Thyroid gland (tissue), 4 donors: ENCODE measurements around the gene CCL27.

Experiments
- CTCF ChIP-seq, 6 experiments: fragments of 200-600 bp in 3 of 6; fragments of 450-650 bp in 3 of 6; sonication (generic) in 3 of 6; IDR thresholded peaks; one replicate each; pipeline ENCODE4 v1.5.1; 2016 to 2019; ENCODE audit warnings: antibody characterized with exemption in 6 of 6, mild to moderate bottlenecking in 2 of 6, inconsistent platforms in 1 of 6, moderate library complexity in 1 of 6
- POLR2A ChIP-seq, 2 donors: fragments of 450-650 bp; IDR thresholded peaks; one replicate each; pipeline ENCODE4 v1.6.1; 2017; ENCODE audit warnings: antibody characterized with exemption in 2 of 2, mild to moderate bottlenecking in 2 of 2, moderate library complexity in 1 of 2

GRCh38 chr9:34653151-34654072 lies 9.0 kb downstream of the CCL27 start:
- TF ChIP-seq CTCF (IDR thresholded peaks at IDR 0.05) (no peak), POLR2A (IDR thresholded peaks at IDR 0.05) (no peak)
